SK-N-SH treated with all-trans-retinoic acid at 6 μM for 48 hours (cell line): ENCODE measurements around the gene DDI2.

Experiments
- ATAC-seq: fragments of 200-7000 bp; cut with Tn5 transposase; 3 replicates; pipeline ENCODE4 v1.9.1; 2020; ENCODE audit warnings: mild to moderate bottlenecking, moderate library complexity
- ARNTL ChIP-seq: fragments of 450-650 bp; formaldehyde crosslinking; IDR thresholded peaks from 2 replicates; pipeline ENCODE4 v1.5.0; 2020; ENCODE audit warnings: low read depth, mild to moderate bottlenecking, moderate library complexity, borderline replicate concordance
- BACH2 ChIP-seq: fragments of 250-450 bp; sonication (Bioruptor Pico); IDR thresholded peaks from 2 replicates; pipeline ENCODE4 v1.9.0; 2021; ENCODE audit warnings: mild to moderate bottlenecking, borderline replicate concordance
- CREB5 ChIP-seq: fragments of 250-450 bp; sonication (Bioruptor Pico); IDR thresholded peaks from 2 replicates; pipeline ENCODE4 v1.5.1; 2020; ENCODE audit warnings: low read depth, mild to moderate bottlenecking, moderate library complexity
- CSDC2 ChIP-seq: fragments of 250-450 bp; sonication (Bioruptor Pico); IDR thresholded peaks from 2 replicates; pipeline ENCODE4 v1.5.0; 2020; ENCODE audit warnings: mild to moderate bottlenecking, moderate library complexity
- CSRNP3 ChIP-seq: fragments of 250-450 bp; sonication (Bioruptor Pico); IDR thresholded peaks from 2 replicates; pipeline ENCODE4 v1.5.1; 2021; ENCODE audit warnings: mild to moderate bottlenecking, moderate library complexity
- ESRRG ChIP-seq: fragments of 250-450 bp; sonication (Bioruptor Pico); IDR thresholded peaks from 2 replicates; pipeline ENCODE4 v1.6.1; 2021; ENCODE audit warnings: mild to moderate bottlenecking
- GLIS3 ChIP-seq: fragments of 250-450 bp; sonication (Bioruptor Pico); IDR thresholded peaks from 2 replicates; pipeline ENCODE4 v1.5.0; 2020; ENCODE audit warnings: mild to moderate bottlenecking, moderate library complexity
- ISL1 ChIP-seq: fragments of 250-450 bp; sonication (Bioruptor Pico); IDR thresholded peaks from 2 replicates; pipeline ENCODE4 v2.1.2; 2022; ENCODE audit warnings: mild to moderate bottlenecking, moderate library complexity
- OSR1 ChIP-seq: fragments of 250-450 bp; sonication (Bioruptor Pico); IDR thresholded peaks from 2 replicates; pipeline ENCODE4 v1.8.0; 2022; ENCODE audit warnings: moderate library complexity, mild to moderate bottlenecking, inconsistent platforms
- PATZ1 ChIP-seq: fragments of 250-450 bp; sonication (Bioruptor Pico); IDR thresholded peaks from 2 replicates; pipeline ENCODE4 v1.8.0; 2020; ENCODE audit warnings: mild to moderate bottlenecking, moderate library complexity, borderline replicate concordance
- POU6F1 ChIP-seq: fragments of 250-450 bp; sonication (Bioruptor Pico); IDR thresholded peaks from 2 replicates; pipeline ENCODE4 v1.8.0; 2021; ENCODE audit warnings: low read depth, mild to moderate bottlenecking, moderate library complexity, borderline replicate concordance
- PPARA ChIP-seq: fragments of 250-450 bp; sonication (Bioruptor Pico); IDR thresholded peaks from 2 replicates; pipeline ENCODE4 v1.5.0; 2020; ENCODE audit warnings: mild to moderate bottlenecking, borderline replicate concordance
- RARB ChIP-seq: fragments of 250-450 bp; sonication (Bioruptor Pico); IDR thresholded peaks from 2 replicates; pipeline ENCODE4 v1.8.0; 2021; ENCODE audit warnings: mild to moderate bottlenecking, moderate library complexity
- SNAI2 ChIP-seq: fragments of 250-450 bp; sonication (Bioruptor Pico); IDR thresholded peaks from 2 replicates; pipeline ENCODE4 v1.5.0; 2020; ENCODE audit warnings: mild to moderate bottlenecking, moderate library complexity
- TCF4 ChIP-seq: fragments of 250-450 bp; sonication (Bioruptor Pico); IDR thresholded peaks from 2 replicates; pipeline ENCODE4 v1.8.0; 2021; ENCODE audit warnings: mild to moderate bottlenecking, moderate library complexity, borderline replicate concordance
- TOX ChIP-seq: fragments of 250-450 bp; sonication (Bioruptor Pico); IDR thresholded peaks from 2 replicates; pipeline ENCODE4 v1.8.0; 2021; ENCODE audit warnings: mild to moderate bottlenecking, moderate library complexity, borderline replicate concordance
- TSHZ2 ChIP-seq: fragments of 250-450 bp; sonication (Bioruptor Pico); IDR thresholded peaks from 2 replicates; pipeline ENCODE4 v1.5.0; 2020; ENCODE audit warnings: mild to moderate bottlenecking, moderate library complexity
- ZC3H10 ChIP-seq: fragments of 250-450 bp; sonication (Bioruptor Pico); IDR thresholded peaks from 2 replicates; pipeline ENCODE4 v1.5.1; 2021; ENCODE audit warnings: mild to moderate bottlenecking, moderate library complexity
- ZFP3 ChIP-seq: fragments of 250-450 bp; sonication (Bioruptor Pico); IDR thresholded peaks from 2 replicates; pipeline ENCODE4 v1.5.0; 2020; ENCODE audit warnings: mild to moderate bottlenecking, moderate library complexity
- ZFP30 ChIP-seq: fragments of 450-650 bp; formaldehyde crosslinking; IDR thresholded peaks from 2 replicates; pipeline ENCODE4 v1.5.0; 2022; ENCODE audit warnings: mild to moderate bottlenecking, moderate library complexity
- ZNF565 ChIP-seq: fragments of 450-650 bp; formaldehyde crosslinking; conservative IDR thresholded peaks from 2 replicates; pipeline ENCODE4 v1.5.0; 2020; ENCODE audit warnings: low read depth, mild to moderate bottlenecking, moderate library complexity
- ZNF70 ChIP-seq: fragments of 450-650 bp; formaldehyde crosslinking; IDR thresholded peaks from 2 replicates; pipeline ENCODE4 v1.5.0; 2020; ENCODE audit warnings: mild to moderate bottlenecking, moderate library complexity
- ZNF8 ChIP-seq: fragments of 450-650 bp; formaldehyde crosslinking; IDR thresholded peaks from 2 replicates; pipeline ENCODE4 v1.5.0; 2020; ENCODE audit warnings: mild to moderate bottlenecking, moderate library complexity

DDI2 gene

GRCh38 chr1:15578921-15579682 is 38.2 kb upstream of the DDI2 start:
- no peak for TF ChIP-seq TCF4 (CRISPR knock-in tag)
- no peak for TF ChIP-seq ZNF70
- no peak for TF ChIP-seq BACH2 (CRISPR knock-in tag)
- no peak for TF ChIP-seq ESRRG (CRISPR knock-in tag)
- no peak for TF ChIP-seq OSR1 (CRISPR knock-in tag)
- TF ChIP-seq ISL1 (CRISPR knock-in tag): no peak
- no peak for TF ChIP-seq ZNF565 (CRISPR knock-in tag)
- no peak for TF ChIP-seq TSHZ2 (CRISPR knock-in tag)
- no peak for TF ChIP-seq CSRNP3 (CRISPR knock-in tag)
- TF ChIP-seq PPARA (CRISPR knock-in tag): no peak
- no peak for TF ChIP-seq RARB (CRISPR knock-in tag)
- no peak for TF ChIP-seq ZNF8 (CRISPR knock-in tag)
- no peak for TF ChIP-seq ZFP30
- ATAC-seq: no peak

GRCh38 chr1:15579683-15580047 is 37.6 kb upstream of the DDI2 start:
- ATAC-seq: no peak
- no peak for TF ChIP-seq ZNF70
- TF ChIP-seq ZFP3 (CRISPR knock-in tag): no peak
- TF ChIP-seq ZNF8 (CRISPR knock-in tag): no peak
- TF ChIP-seq ARNTL (CRISPR knock-in tag): no peak
- no peak for TF ChIP-seq CSDC2 (CRISPR knock-in tag)
- TF ChIP-seq TOX (CRISPR knock-in tag): no peak
- no peak for TF ChIP-seq ZNF565 (CRISPR knock-in tag)
- no peak for TF ChIP-seq CREB5 (CRISPR knock-in tag)
- no peak for TF ChIP-seq PPARA (CRISPR knock-in tag)
- no peak for TF ChIP-seq ESRRG (CRISPR knock-in tag)
- no peak for TF ChIP-seq SNAI2
- TF ChIP-seq ZFP30: no peak
- TF ChIP-seq BACH2 (CRISPR knock-in tag): no peak
- TF ChIP-seq PATZ1 (CRISPR knock-in tag): no peak
- TF ChIP-seq RARB (CRISPR knock-in tag): no peak
- TF ChIP-seq TSHZ2 (CRISPR knock-in tag): no peak
- no peak for TF ChIP-seq ISL1 (CRISPR knock-in tag)
- no peak for TF ChIP-seq POU6F1 (CRISPR knock-in tag)
- no peak for TF ChIP-seq GLIS3
- no peak for TF ChIP-seq ZC3H10 (CRISPR knock-in tag)
